CD4-positive, alpha-beta T cell treated with Interleukin-17A for 1 hour (primary cell): ENCODE measurements around the gene PKMYT1.
A peak's percentile ranks its signal among the peaks of the same experiment; 100 is the strongest.

Experiments used
- DNase-seq: peaks from one replicate; pipeline ENCODE4 v3.0.0-alpha.2; 2020

Gene PKMYT1

GRCh38 chr16:2992383-2993081 is 12.3 kb upstream of the PKMYT1 start:
- DNase-seq = no peak

GRCh38 chr16:2991566-2992261 is 11.5 kb upstream of the PKMYT1 start:
- no peak for DNase-seq

GRCh38 chr16:2990891-2991290 is 10.6 kb upstream of the PKMYT1 start:
- DNase-seq = no peak

- no peak for DNase-seq
These were observed 8.4 kb upstream of the PKMYT1 start for GRCh38 chr16:2988590-2989099.

GRCh38 chr16:2987833-2988232 is 7.6 kb upstream of the PKMYT1 start:
- DNase-seq = no peak

GRCh38 chr16:2987286-2987685 is 7.0 kb upstream of the PKMYT1 start:
- DNase-seq = no peak

GRCh38 chr16:2986623-2987188 is 6.5 kb upstream of the PKMYT1 start:
- DNase-seq = no peak

- no peak for DNase-seq
These were observed 5.7 kb upstream of the PKMYT1 start for GRCh38 chr16:2985893-2986355.

GRCh38 chr16:2985462-2985861 is 5.2 kb upstream of the PKMYT1 start:
- DNase-seq = no peak

- peak; percentile 71 for DNase-seq
These were observed 3.5 kb upstream of the PKMYT1 start for GRCh38 chr16:2983706-2984136.

GRCh38 chr16:2982402-2982801 is 2.2 kb upstream of the PKMYT1 start:
- no peak for DNase-seq

GRCh38 chr16:2981899-2982250 is 1.6 kb upstream of the PKMYT1 start:
- DNase-seq = no peak

- DNase-seq = no peak
These were observed 1.1 kb upstream of the PKMYT1 start for GRCh38 chr16:2981177-2981898.

GRCh38 chr16:2979669-2980226 is 498 bp downstream of the PKMYT1 start:
- DNase-seq = no peak

- DNase-seq = no peak
These were observed 2.8 kb downstream of the PKMYT1 start for GRCh38 chr16:2977440-2977839.

- DNase-seq = no peak
These were observed 3.6 kb downstream of the PKMYT1 start for GRCh38 chr16:2976673-2977072.

- DNase-seq = no peak
These were observed 4.0 kb downstream of the PKMYT1 start for GRCh38 chr16:2976201-2976600.

GRCh38 chr16:2975161-2975795 is 5.0 kb downstream of the PKMYT1 start:
- no peak for DNase-seq

- DNase-seq = no peak
These were observed 5.8 kb downstream of the PKMYT1 start for GRCh38 chr16:2974319-2975056.

- DNase-seq = no peak
These were observed 6.5 kb downstream of the PKMYT1 start for GRCh38 chr16:2973605-2974318.

GRCh38 chr16:2973093-2973492 is 7.2 kb downstream of the PKMYT1 start:
- no peak for DNase-seq
